UCSD-AML1 (cell line): Measurements from ENCODE around the gene SMIM33.
"Not testable (repeated sequence)": the region's sequence is repeated elsewhere in the genome, so short reads cannot be mapped to it uniquely, and the experiment has no call there.

Experiments used
- DNase-seq: peaks from one replicate; lab custom pipeline; 2025; ENCODE audit not compliant: unreplicated experiment; lab: John Stamatoyannopoulos, UW

Gene SMIM33

DNA sequence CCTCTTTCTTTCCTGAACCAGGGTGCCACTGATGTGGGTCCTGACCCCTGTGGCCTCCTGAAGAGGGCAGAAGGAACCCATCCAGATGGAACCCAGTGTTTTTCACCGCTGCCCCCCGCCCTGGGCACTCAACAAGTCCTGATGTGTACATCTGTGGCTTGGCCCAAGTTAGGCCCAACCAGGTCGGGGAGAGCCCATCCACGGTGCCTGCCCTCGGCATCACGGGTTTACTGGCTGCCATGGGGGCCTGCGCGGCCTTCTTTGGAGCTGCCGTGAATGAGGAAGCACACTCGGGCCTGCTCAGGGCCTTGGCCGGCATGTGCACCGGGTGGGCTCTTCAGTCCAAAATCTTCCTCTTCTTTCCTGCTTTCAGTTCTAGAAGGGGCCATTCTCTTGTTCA is 14.0 kb upstream of the SMIM33 start:
- no peak for DNase-seq

DNA sequence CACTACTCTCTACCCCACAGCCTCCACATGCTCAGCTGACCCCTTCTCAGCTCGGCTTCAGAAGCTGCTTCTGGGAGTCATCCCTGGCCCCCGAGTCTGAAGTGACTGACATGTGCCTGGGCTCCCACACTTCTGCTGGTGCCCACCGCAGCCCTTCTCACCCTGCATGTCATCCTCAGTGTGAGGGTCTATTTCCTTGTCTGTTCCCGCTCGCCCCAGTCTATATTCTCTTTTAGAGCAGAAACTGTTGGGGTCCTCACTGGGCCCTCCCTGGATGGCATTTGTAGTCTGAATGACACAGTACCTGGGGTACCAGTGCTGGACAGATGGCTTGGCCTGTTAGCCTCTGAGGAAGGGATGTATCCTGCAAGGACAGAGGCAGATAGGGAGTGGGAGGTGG is 13.6 kb upstream of the SMIM33 start:
- DNase-seq = no peak

DNA sequence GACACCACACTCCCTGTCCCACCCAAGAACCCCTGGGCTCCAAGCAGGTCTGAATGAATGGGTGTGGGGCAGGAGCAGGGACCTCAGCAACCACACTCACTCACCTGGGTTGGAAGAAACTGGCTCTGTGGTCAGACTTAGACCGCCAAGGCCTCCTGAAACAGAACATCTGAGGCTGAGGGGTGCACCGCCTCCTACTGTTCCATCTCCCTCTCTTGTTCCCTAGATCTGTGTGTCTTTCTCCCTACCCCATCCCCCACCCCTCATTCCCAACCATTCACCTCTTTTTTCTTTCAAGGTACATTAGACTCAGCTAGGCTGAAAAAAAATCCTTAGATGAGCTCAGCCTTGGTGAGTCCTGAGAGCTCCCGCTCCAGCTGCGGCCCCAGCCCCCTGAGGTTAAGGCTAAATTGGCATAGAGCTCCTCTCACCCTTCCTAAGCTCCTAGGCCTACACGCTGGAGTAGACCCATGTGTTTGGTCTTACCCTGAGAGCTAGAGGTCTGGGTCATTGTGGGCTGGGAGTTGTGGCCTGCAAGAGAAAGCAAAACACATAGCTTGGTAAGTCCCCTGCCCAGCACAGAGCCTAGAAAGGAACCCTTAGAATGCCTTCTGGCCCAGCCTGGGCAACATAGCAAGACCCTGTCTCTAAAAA is 13.0 kb upstream of the SMIM33 start:
- no peak for DNase-seq

DNA sequence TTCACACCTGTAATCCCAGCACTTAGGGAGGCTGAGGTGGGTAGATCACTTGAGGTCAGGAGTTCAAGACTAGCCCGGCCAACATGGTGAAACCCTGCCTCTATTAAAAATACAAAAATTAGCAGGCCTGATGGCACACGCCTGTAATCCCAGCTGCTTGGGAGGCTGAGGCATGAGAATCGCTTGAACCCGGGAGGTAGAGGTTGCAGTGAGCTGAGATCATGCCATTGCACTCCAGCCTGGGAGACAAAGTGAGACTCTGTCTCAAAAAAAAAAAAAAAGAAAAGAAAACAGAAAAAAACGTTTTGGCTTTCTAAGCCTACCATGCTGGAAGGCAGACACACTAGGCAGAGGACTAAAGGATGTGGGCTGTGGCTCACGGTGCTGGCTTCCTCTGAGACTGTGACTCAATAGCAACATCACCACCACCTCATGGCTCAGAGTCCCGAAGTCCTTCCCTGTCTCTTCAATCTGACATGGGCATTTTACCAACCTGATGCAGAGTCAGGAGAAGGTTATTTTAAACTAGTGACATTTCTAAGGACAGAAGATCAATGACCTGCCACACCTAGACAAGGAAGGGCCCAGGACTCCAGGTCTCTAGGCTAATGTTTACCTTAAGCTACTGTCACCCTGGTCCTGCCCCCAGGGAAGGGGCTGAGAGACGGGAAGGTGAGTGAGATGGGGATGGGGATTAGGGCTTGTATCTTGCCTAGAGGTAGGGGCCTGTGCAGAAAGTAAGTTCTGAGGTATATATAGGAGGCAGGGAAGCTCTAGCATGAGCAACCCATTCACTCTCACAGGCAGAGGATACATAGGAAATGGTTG is 12.0 kb upstream of the SMIM33 start:
- DNase-seq = peak; percentile 68

DNA sequence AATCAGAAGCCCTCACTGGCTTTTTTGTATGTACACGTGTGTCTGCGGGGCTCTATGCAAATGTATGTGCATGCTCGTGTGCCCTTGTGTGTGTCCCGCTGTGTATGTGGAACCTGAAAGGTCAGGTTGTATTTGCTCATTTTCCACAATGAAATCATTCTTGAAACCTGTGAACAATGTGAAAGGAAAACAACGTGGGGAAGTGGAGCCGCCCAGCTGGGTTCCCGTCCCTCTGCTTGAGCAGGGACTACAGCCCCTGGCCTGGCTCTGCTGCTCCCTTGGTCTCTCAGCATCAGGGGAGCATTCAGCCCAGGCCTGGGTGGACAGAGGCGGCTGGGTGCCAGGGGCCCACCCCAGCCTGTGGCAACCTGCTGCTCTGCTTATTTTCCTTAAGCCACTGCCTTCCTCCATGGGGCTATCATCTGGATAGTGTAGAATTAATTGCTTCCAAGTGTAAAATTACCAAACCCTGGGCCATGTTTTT is 11.3 kb upstream of the SMIM33 start:
- DNase-seq = no peak

DNA sequence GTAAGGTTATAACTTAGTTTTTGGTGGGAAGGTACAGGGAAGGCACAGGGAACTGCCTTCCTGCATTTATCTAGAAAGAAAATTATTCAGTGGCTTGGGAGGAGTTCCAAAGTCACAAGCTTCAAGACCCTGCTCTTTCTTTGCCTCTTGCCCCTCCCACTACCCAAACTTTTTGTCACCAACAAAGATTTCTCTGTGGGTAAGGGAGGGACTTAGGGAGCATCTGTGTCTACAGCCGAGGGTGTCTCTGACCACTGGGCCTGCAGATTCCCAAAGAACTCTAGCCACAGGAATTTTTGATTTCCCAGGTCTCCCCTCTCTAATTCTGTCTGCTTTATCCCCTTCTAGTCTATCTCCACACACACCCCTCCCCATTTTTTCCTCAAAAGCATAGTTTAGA is 10.3 kb upstream of the SMIM33 start:
- DNase-seq = no peak

DNA sequence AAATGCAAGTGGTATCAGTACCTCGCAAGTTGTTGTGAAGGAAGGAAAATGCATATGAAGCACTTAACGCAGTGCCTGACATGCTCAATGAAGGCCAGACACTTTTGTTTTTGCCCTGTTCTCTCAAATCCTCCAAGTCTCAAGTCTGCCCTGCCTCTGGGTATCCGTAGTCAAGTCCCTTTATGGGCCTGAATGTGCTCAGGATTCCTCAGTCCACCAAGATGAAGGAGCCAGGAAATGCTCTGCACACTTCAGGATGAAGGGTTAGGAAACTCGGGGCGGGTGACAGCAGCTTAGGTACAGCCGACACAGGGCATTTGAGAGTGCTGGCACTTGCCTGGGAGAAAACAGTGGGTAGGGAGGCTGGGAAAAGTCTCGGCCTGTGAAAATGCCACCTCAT is 9.6 kb upstream of the SMIM33 start:
- no peak for DNase-seq

DNA sequence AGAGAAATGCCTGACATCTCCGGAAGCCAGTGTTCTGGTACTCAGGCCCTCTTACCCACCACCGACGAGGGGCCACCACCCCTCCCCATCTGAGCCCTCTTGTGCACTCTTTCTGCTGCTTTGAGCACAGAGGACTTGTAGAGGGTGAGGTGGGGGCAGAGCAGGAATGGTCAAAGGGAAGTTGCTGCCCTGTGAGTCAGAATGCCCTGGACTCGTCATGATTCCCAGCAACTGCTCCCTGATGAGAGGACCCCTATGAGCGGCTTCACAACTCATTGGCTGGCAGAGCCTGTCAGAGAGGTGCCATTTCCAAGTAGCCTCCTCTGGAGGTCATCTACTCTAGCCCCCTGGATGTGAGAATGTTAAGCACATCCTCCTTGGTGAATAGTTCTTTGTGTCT is 9.1 kb upstream of the SMIM33 start:
- no peak for DNase-seq

DNA sequence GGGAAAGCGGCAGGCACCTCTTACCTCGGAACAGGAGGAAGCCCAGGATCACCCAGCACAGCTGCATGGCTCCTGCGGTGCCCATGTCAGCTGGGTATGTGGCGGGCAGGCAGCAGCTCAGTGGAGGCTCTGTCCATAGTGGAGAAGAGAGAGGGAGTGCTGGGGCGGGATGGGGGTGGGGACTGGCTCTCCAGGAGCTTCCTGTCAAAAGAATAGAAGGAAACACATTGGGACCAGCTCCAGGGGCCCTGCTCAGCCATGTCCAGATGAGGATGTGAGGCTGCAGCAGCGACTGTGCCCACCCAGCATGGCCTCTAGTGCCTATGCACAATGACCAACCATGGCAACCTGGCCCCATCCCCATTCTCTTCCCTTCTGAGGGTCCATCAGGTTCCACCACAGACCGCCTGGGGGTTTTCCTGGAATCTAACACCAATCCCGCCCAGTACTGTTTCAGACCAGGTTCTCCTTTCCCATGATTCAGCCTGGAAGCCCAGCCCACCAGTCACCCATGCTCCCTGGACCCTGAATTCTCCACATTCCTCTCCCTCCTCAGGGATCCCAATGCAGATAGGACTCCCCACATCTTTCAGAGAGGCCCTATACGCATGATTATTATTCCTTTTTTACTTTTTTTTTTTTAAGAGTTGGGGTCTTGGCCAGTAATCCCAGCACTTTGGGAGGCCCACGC is 8.1 kb upstream of the SMIM33 start, which contains the start of gene ECSCR:
ECSCR (minus strand) TSS at position 158 of the 691 bp plus-strand sequence; CDS start at position 85, 73 bp downstream.
- peak; percentile 43 for DNase-seq

DNA sequence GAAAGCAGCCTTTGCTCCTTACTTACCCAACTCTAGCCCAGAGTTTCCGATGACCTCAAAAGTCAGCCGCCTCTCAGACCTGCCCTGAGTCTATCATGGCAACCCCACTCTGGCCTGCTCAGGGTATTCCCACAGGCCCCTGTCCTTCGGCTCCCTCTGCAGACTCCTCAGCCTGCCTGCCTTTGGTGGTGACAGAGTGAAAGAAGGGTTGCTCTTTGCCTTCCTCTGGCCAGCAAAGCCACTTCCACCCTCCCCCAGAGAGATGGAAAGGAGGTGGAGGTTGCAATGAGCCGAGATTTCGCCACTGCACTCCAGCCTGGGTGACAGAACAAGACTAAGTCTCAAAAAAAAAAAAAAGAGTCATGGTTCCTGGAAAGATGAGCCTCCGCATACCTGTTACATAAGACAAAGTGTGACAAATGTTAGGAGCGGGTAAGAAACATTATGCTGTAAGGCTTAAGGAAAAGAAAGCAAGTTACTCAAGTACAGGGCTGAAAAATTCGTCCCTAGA is 2.3 kb upstream of the SMIM33 start:
- peak; percentile 59 for DNase-seq

DNA sequence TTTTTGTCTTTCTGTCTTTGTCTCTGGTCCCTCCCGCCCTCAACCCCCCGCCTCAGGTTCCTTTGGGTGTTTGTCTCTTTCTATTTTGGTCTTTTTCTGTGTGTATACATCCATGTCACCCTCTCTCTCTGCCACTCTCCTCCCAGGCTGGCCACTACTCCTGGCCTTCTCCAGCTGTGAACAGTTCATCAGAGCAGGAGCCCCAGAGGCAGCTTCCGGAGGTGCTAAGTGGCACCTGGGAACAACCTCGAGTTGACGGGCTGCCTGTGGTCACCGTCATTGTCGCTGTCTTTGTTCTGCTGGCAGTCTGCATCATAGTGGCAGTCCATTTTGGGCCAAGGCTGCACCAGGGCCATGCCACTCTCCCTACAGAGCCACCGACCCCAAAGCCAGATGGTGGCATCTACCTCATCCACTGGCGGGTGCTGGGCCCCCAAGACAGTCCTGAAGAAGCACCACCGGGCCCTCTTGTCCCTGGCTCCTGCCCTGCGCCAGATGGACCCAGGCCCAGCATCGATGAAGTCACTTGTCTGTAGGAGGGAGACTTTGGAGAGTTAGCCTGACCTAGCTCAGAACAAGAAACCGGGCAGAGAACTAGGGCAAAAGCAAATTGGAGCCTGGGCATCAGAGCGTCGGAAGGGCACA is 1.7 kb downstream of the SMIM33 start:
- DNase-seq = no peak

DNA sequence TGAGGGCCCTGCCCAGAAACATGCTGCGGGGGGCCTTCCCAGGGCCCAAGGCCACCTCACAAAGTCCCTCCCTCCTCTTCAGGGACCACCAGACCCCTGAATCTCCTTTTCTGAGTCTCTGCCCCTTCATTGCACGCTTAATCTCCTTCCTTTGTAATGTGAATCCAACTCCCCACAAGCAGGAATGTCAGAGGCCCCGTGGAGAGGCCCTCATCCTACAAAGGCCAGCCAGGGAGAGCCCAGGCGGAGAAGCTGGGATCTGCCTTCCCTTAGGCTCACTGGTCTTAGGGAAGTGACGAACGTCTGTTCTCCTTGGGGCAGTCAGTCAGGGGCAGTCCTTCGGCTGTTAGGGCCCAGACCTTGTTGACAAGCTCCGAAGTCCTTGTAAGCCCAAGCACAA is 2.3 kb downstream of the SMIM33 start:
- DNase-seq = no peak

DNA sequence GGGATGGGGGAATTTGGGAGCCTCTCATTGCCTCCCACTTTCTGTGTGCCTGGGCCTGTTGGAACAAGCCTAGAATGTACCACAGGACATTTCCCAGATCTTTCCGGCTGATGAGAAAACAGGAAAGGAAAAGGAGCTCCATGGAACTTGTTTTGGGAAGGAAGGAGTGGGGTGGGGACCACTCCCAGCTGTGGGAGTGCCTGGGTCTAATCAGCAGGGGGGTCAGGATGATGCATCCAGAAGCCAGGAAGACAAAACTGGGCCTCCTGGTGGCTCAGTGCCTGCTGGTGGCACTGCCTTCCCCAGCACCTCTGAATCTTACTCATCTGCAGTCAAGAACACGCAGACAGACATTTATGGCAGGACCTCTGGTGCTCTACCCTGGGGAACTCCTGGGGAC is 2.8 kb downstream of the SMIM33 start:
- DNase-seq = no peak

DNA sequence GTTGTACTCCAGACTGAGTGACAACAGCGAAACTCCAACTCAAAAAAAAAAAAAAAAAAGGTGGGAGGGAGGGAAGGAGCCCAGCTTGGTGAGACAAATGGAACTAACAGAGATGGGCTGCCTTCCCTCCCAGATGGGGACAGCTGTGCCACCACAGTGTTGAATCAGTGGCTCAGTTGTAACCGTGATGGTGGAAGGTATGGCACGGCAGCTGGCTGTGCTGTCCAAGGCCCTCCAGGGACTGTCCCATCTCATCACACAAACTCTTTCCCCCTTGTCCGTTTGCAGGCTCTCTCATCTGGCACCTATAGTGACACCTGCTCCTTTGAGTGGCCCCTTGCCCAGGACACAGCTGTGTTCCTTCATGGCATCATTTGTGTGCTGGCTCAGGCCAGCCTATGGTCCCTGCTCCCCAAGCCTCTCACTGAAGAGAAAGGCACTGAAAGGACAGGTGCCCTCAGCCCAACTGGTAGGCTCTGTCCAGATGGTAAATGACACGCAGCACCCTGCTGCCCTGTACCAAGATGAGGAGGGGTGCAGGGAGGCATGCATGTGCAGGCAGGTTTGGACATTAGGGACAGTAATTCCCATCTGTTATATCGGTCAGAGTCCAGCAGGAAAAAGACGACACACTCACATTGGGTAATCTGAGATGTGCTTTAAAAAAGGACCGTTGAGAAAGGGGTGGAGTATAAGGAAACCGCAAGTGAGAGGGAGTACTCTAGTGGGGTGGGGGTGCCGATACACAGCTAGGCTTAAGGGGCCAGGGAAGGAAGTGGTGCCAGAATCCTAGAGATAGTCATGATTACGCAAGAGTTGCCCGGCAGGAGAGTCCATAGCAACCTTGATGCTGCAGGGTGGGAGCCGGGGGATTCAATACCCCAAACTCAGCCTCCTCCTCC is 4.3 kb downstream of the SMIM33 start:
- DNase-seq = peak; percentile 73

DNA sequence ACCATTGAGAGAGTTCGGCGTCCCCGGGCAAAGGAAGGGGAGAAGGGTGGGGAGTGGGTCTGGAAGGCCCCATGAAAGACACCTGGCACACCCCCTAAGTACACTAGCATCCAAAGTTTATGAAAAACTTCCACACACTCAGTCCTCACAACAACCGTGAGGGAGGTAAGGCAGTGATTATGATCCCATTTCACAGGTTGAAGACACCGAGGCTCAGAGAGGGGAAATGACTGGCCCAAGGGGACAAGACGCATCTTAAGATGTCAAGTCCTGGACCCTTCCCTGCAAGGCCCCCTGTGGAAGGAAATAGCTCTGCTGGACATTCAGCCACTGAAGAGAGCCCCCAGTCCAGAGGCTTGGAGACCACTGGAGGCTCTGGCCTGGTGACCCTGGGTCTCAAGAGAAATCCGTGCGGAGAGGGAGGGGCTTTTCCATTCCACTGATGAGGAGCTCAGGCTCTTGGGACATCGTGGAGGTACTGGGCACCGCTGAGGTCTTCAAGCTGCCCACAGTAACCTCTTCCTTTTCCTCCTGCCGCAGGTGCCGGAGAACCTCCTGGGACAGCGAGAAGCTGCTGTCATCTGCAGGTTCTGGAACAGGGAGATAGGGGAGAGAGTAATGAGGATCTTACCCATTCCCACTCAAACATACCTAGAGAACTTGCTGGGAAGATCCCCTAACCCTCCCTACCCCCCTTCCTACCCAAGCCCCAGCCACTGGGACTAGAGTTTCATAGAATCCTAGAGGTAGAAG is 5.2 kb downstream of the SMIM33 start:
- no peak for DNase-seq

DNA sequence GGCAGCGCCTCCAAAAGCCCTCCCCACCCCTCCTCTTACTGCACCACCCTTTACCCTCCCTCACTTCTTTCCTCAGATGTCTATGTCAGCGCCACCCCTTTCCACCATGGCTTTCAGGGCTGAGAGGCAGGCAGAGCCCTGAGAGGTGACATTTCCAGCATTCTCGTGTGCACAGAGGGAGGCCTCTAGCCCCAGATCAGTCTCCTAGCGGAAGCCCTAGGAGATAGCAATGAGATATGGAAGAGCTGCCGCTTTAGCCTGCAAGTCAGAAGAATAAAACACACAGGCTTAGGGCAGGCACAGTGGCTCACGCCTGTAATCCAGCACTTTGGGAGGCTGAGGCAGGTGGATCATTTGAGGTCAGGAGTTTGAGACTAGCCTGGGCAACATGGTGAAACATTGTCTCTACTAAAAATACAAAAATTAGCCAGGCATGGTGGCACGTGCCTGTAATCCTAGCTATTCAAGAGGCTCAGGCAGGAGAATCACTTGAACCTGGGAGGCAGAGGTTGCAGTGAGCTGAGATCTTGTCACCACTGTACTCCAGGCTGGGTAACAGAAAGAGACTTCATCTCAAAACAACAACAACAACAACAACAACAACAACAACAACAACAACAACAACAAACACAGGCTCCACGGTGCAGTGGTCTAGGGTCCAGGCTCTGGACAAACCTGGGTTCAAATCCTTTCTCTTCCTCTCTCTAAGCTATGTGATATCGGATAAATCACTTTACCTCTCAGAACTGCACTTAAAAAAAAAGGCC is 8.0 kb downstream of the SMIM33 start:
- DNase-seq = not testable (repeated sequence)

DNA sequence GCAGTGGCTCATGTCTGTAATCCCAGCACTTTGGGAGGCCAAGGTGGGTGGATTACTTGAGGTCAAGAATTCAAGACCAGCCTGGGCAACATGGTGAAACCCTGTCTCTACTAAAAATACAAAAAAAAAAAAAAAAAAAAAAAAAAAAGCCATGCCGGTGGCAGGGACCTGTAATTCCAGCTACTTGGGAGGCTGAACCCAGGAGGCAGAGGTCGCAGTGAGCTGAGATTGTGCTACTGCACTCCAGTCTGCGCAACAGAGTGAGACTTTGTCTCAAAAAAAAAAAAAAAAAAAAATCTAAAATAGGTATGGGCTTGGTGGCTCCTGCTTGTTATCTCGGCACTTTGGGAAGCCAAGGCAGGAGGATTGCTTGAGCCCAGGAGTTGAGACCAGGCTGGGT is 8.9 kb downstream of the SMIM33 start:
- DNase-seq = not testable (repeated sequence)

DNA sequence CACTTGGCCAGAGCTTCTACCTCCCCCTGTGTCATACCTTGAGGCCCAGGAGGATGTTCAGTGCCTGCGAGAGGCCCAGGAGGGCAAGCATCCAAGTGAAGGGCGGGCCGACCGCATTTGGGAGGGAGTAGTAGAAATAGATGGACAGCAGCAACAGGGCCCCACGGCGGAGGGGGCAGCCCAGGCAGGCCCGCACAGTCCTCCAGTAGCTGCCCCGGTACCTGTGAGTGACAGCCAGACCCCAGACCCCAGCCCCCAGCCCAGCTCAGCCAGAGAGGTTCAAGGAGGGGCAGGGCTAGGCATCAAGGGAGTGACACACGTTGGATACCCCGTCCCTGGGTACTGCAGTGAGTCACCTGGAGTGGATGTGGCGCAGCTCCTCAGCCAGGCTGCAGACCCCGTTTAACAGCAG is 10.3 kb downstream of the SMIM33 start:
- no peak for DNase-seq
